ENCODE results near the gene TPMT.

DNA sequence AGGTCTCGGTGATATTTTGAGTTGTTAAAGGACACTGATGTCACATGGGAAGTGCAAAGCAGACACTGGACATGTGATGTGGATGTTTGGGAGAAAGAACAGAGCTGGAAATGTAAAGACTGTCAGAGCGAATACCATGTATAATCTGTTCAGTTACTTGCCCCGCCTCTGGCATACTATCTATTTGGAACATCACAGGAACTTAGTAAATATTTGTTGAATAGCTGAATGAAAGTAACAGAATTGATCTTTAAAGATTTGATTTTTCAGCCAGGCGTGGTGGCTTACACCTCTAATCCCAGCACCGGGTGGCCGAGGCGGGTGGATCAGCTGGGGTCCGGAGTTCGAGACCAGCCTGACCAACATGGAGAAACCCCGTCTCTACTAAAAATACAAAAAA is 18.6 kb downstream of the TPMT start:
- TF ChIP-seq, protein P1, sequence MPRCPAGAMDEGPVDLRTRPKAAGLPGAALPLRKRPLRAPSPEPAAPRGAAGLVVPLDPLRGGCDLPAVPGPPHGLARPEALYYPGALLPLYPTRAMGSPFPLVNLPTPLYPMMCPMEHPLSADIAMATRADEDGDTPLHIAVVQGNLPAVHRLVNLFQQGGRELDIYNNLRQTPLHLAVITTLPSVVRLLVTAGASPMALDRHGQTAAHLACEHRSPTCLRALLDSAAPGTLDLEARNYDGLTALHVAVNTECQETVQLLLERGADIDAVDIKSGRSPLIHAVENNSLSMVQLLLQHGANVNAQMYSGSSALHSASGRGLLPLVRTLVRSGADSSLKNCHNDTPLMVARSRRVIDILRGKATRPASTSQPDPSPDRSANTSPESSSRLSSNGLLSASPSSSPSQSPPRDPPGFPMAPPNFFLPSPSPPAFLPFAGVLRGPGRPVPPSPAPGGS (CRISPR knock-in tag; IDR thresholded peaks at IDR 0.05) = no peak
- TF ChIP-seq IRF2 (CRISPR knock-in tag; IDR thresholded peaks at IDR 0.05) = no peak
- TF ChIP-seq, protein P2, sequence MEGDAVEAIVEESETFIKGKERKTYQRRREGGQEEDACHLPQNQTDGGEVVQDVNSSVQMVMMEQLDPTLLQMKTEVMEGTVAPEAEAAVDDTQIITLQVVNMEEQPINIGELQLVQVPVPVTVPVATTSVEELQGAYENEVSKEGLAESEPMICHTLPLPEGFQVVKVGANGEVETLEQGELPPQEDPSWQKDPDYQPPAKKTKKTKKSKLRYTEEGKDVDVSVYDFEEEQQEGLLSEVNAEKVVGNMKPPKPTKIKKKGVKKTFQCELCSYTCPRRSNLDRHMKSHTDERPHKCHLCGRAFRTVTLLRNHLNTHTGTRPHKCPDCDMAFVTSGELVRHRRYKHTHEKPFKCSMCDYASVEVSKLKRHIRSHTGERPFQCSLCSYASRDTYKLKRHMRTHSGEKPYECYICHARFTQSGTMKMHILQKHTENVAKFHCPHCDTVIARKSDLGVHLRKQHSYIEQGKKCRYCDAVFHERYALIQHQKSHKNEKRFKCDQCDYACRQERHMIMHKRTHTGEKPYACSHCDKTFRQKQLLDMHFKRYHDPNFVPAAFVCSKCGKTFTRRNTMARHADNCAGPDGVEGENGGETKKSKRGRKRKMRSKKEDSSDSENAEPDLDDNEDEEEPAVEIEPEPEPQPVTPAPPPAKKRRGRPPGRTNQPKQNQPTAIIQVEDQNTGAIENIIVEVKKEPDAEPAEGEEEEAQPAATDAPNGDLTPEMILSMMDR (CRISPR knock-in tag; IDR thresholded peaks at IDR 0.05) = no peak
- TF ChIP-seq ZNF530 (CRISPR knock-in tag; IDR thresholded peaks at IDR 0.05; ENCODE audit: low read depth) = no peak
- TF ChIP-seq ZNF772 (CRISPR knock-in tag; IDR thresholded peaks at IDR 0.05) = no peak
- no peak for TF ChIP-seq ETV5 (CRISPR knock-in tag; IDR thresholded peaks at IDR 0.05; ENCODE audit: borderline replicate concordance)
- TF ChIP-seq, protein P3, sequence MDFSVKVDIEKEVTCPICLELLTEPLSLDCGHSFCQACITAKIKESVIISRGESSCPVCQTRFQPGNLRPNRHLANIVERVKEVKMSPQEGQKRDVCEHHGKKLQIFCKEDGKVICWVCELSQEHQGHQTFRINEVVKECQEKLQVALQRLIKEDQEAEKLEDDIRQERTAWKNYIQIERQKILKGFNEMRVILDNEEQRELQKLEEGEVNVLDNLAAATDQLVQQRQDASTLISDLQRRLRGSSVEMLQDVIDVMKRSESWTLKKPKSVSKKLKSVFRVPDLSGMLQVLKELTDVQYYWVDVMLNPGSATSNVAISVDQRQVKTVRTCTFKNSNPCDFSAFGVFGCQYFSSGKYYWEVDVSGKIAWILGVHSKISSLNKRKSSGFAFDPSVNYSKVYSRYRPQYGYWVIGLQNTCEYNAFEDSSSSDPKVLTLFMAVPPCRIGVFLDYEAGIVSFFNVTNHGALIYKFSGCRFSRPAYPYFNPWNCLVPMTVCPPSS (IDR thresholded peaks at IDR 0.05) = no peak
- TF ChIP-seq XBP1 (CRISPR knock-in tag; IDR thresholded peaks at IDR 0.05) = no peak
- TF ChIP-seq, protein P4, sequence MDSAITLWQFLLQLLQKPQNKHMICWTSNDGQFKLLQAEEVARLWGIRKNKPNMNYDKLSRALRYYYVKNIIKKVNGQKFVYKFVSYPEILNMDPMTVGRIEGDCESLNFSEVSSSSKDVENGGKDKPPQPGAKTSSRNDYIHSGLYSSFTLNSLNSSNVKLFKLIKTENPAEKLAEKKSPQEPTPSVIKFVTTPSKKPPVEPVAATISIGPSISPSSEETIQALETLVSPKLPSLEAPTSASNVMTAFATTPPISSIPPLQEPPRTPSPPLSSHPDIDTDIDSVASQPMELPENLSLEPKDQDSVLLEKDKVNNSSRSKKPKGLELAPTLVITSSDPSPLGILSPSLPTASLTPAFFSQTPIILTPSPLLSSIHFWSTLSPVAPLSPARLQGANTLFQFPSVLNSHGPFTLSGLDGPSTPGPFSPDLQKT (CRISPR knock-in tag; IDR thresholded peaks at IDR 0.05; ENCODE audit: borderline replicate concordance) = no peak
- TF ChIP-seq, protein P5, sequence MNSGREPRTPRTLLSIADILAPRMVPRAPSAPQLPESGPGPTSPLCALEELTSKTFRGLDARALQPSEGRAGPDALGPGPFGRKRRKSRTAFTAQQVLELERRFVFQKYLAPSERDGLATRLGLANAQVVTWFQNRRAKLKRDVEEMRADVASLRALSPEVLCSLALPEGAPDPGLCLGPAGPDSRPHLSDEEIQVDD (CRISPR knock-in tag; IDR thresholded peaks at IDR 0.05; ENCODE audit: borderline replicate concordance) = no peak
- TF ChIP-seq ZBTB42 (CRISPR knock-in tag; IDR thresholded peaks at IDR 0.05) = no peak

Measured in HepG2 (cell line).